Stimulated activated CD4-positive, alpha-beta T cell treated with anti-CD3 and anti-CD28 coated beads, Interleukin-1b, Interleukin-23, amount 100 ng/mL, for 4 hours (primary cell): ENCODE measurements around the gene STIMATE.

ENCODE experiments used
- DNase-seq, 2 donors: peaks; one replicate each; pipeline ENCODE4 v3.0.0-alpha.2; 2020; ENCODE audit warnings: low read depth in 2 of 2

The STIMATE gene

DNA sequence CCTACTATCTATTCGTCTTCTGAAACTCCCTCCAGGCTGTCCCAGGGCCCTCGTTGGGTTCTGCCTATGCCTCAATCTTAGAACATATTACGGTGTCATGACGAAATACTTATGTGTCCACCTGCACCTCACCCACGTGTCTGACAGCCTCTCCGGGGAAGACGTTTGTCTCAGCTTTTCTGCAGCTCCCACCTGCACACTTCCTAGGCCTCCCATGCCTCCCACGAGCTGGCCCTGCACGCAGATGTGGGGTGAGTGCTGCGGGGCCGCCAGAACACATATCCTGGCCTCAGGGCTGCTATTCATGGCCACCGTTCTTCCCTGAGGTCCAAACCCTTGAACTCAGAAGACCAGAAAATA, 55.4 kb downstream of the STIMATE start:
- DNase-seq = no peak

DNA sequence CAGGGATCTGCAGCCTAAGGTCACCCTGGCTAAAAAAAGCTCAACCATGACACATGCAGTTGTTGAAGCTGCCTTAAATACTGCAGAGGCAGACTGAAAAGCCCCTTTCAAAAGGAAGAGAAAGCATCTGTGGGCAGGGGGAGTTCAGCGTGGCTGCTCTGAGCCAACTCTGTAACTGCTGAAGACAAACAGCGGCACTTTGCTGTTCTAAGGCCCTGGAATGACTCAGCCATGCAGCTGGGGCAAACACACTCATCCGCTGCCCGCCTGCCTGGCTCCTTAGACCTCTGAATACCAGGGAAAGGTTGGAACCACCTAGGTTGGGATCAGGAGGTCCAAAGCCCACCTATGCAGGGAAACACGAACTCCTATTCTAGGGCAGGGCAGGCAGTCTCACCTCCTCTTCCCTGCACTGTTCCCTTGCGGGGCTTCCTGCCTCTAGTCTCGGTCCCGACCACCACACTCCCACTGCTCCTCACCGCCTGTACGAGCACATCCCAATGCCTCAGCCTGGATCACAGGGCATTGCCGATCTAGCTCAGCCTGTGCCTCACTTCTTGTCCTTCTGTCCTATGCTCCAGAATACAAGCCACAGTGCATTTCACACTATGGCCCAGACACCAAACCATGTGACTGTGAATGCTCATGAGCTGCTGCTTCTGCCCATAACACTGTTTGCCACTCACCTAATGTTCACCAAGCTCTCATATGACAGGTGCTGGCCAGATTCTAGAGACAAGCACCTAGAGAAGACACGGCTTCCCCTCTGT, 56.0 kb downstream of the STIMATE start:
- no peak for DNase-seq

DNA sequence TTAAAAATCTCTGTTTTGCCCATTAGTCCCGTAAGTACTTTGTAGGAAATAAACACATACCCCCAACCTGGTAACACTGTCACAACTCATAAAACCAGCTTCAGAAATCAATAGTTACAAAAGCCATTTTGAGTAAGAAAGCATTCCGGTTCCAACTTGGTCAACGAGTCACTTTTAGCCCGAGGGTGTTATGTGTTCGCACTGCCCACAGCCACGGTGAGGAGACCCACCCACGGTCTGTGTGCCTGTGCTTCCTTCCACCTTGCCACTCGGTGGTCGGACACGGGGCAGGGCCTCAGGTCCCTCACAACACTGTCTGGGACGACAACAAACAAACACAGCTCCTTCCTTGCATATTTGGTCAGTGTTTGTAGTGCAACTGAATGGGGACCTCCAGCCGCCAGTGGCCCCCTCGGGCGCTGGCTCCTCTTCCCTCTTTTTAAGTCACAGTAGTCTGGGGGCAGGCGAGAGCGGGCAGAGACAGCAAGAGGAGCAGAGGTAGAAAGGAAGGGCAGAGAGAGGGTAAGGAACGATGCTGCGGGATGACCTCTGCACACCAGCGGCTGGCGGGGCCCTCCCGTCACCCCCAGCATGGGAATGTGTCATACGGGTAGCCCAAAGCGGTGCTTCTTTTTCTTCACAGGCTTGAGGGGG, 57.3 kb downstream of the STIMATE start:
- DNase-seq = no peak

DNA sequence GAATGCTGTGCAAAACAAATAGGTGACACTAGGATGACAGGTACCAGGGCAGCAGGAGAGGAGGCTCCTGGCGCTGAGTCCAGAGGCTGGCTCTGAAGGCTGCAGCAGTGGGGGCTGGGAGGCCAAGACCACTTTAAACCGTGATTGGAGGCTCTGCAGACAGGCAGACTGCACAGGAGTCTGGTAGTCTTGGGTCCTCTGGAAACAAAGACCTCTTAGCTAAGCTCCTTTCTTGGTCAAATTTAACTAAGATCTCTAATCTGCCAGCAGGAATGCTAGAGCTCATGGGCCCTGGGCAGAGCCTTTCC, 58.1 kb downstream of the STIMATE start:
- no peak for DNase-seq

DNA sequence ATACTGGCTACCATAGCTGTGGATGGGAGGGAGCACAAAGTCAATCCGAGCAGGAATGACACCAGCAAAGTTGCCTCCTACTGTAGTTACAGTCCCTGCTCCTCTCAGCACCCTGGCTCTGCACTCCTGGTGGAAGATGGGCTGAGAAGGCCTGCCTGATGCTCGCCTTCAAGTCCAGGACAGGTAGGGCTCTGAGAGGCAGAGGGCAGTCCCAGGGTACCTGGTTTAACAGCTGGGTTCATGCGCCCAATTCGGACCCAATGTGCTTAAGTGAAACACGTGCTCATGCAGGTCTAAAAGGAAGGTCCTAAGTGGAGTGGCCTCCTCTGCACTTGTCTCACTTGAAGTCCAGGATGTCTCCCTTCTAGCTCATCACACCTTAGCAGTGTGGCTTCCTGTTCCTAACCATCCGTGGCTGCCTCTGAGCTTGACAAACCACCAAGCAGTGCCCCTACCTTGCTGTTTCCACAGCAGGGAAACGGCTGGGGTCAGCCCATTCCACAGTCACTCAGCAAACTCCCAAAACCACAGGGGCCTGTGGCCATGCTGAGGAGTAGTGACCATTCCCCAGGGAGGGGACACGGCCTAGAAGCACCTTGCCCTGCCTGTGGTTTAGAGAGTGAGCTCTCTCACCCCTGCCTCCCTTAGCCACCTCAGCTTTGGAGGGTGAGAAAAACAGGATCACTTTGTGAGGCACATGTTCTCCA, 58.6 kb downstream of the STIMATE start:
- no peak for DNase-seq

DNA sequence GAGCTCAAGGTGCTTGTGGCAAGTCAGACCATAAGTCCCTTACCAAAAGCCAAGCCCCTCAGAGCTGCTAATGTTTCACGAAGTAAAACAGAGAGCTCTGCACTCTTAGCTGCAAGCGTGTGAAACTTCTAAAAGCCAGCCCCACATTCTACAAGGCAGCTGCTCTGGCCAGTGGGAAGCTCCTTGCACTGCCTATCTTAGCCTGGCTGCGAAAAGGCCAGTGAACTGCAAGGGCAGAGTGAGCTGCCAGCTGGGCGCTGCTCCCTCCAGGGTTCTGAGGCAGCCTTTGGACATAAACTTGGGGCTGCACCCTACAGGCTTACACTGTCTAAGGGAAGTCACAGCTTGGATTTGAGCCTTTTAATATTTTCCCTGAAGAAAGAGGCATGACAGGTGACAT, 60.4 kb downstream of the STIMATE start:
- DNase-seq = no peak

DNA sequence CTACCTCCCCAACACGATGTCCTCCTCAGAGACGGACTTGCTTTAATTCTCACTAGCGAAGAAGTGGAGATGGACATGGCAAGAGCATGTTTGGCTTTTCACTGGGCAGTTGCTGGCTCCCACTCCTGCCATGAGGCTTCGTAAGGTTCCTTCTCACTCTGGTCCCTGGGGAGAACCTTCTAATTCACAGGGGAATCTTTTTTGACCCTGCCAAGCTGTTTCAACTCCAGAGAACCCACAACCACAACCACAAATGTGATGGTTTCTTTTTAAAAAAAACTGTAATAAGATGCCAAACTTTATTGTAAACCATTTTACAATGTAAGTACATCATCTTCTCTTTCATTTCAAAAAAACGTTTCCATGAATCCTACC, 60.9 kb downstream of the STIMATE start:
- DNase-seq = no peak

DNA sequence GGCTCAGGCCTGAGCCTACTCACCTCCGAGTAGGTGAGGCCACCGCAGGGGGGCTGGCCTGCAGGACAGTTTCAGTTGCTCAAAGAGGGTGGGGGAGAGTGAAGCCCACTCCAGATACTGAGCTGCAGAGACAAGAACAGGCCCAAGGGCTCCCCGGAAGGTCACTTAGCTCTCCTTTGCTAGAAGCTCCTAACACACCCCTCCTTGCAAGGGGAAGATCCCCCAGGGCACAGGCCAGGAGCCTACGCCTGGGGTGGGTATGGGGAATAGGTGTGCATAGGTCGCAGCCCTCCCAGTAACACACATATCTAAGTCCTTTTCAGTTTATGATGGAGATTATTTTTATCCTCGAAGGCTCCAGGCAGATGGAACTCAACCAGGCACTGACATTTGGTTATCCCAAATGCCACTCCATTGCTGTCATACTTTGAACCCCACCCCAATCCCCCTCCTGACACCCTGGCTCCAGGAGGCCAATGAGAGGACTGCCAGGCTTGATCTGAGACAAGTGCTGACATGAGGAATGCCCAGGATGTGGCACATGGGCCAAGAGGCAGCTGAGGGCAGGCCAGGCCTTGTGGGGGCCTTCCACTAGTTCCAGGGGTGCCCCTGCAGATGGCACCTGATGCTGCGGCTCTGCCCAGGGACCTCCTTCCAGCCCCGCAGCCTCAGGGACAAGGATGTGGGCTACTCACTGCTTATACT, 61.4 kb downstream of the STIMATE start:
- DNase-seq = no peak

DNA sequence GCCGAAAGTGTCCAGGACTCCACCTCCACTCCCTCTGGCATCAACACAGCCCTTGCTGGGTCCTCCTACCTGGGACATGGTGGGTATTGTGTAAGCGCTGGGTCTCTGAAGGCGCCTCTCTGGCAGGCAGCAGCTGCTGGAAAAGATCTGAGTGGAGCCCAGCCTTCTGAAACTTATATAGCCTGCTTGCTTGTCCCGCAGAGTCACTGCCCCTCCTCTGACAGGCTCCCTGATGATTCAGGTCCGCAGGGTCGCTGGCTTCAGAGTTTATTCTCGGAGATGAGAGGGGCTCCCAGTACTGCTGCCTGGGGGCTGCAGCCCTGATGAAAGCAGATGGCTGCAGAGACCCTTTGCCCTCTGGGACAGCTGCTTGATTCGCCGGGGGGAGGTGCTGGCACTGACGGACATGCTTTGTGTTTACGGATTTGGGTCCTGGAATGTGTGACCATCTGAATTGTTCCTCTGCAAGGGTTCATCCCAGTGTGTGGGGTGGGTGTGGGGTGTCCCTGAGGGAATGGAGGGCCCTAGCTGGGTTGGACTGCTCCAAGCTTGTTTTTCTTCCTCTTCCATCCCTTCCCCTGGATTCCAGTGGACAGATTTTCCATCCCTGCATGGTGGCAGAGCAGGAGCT, 62.4 kb downstream of the STIMATE start, which contains the start of gene MUSTN1:
Gene MUSTN1, minus strand, starts transcription at position 149 of the 631 bp plus-strand sequence. Its CDS starts 71 bp downstream, at position 78.
- DNase-seq = no peak

DNA sequence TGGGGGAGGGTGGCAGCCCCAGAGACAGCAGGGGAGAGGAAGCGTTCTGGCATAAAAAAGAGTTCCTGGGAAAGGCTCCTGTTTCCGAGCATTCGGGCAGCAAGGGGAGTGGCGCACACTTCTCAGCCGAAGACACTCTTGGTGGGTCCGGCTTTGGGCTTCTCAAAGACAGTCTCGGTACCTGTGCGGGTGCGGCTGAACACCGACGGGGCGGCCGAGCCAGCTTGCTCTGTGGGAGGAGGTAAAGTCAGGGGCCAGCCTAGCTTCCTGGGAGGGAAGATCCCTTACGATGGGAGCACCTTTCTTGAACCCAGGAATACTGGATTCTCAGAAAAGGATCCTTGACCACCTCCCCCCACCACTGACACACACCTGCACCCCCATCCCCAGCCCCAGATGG, 64.1 kb downstream of the STIMATE start:
- no peak for DNase-seq

DNA sequence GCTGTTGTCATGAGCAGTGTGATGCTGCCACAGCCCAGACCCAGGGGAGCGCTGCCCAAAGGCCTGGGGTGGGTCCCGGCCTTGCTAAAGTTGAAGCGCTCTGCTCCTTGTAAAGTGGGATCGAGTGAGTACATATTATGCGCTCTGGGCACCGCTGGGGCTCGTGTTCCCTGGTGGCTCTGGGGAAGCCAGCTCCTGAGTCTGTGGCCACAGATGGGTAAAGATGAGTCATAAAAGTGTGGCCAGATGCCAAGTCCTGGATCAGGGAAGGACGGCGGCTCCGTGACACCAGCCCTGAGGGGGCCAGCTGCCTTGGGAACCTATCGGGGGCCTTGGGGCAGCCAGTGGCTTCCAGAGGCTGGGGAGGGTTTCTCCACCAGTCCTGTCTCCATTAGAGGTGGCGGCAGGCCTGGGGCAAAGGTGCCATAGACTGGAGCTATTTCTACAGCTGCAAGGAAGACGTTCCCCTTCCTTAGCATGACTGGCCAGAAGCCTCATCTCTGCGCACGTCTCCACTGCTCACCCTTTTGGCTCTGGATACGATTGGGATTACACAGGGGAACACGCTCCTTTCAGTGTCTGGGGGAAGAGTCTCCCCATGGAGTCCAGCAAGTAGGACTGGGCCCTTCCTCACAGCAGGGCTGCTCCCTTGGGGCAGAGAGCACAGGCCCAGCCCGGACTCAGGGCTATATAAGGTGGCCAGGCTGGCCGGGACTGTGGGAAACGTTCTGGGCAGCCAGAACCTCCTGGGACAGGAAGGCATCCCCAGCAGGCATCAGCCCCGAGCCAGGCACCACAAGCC, 65.6 kb downstream of the STIMATE start:
- DNase-seq = no peak

DNA sequence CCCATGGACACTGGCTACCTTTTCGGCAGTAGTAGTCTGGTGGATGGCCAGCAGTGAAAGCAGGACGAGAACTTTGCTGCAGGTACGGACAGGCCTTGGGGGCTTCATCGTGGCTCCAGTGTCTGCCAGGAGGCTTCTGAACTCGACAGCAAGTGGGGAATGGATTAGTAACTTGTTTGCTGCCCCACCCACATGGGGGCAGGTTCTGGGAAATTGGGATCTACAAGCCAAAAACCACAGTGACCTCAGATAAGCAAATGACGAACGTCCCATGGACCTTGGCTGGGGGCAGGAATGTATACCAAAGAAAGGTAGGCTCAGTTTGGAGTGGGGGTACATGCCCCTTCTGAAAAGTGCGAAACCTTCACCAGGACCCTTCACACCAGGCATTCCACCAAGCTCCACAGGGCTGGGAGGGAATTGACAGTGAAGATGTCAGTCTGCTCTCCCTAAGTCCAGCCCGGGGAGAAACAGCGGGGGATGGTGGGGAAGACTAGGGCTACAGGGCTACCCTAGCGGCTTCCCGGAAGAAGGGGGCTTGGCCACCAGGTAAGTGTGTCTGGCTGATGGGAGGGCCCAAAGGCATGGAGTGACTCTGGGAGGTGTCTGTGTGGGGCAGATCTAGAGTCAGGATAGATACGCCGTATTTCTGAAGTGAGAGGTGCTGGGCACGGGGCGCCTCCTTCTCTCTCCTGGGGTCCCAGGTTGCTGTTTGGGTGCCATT, 66.7 kb downstream of the STIMATE start, which contains the start of gene ITIH4:
Gene ITIH4, minus strand, starts transcription at position 138 of the 724 bp plus-strand sequence. Its CDS starts 30 bp downstream, at position 108.
- DNase-seq = no peak

DNA sequence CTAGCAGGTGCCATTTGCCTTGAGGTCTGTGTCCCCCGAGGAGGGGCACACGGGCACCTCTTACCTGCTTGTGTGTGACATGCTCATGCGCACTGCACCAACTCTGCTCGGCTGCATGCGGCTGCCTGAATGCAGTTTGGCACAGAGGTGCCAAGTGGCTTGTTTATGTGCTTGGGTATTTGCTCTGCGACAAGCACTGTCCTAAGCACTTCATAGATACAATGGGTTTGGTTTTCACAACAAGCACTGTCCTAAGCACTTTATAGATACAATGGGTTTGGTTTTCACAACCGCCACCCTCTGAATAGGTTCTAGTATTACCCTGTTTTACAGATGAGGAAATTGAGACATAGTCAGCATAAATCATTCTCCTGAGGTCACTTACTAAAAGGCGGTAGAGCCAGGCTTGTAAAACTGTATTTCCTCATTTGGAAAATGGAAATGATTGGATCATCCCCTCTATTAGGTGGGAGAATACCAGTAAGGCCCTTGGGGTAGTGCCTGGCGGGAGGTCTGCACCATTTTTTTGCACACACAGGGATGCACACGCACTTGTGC, 67.4 kb downstream of the STIMATE start:
- no peak for DNase-seq

DNA sequence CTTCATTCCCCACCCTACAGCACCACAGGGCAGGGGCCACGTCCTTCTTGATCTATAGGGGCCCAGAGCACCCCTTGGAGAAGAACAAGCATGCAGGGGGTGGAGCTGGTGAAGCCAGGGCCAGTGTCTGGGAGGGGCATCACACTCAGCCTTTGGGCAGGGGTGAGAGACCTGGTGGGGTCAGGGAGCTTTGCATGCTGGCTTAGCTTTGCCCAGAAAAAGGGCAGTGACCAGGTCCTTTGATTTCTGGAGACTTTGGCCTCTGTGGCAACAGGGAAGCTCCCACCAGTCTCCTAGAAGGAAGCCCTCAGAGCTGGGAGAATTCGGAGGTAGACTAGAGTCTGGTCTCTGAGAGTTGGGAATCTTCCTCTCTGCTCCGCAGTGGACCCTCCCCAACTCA, 67.9 kb downstream of the STIMATE start:
- DNase-seq = no peak

DNA sequence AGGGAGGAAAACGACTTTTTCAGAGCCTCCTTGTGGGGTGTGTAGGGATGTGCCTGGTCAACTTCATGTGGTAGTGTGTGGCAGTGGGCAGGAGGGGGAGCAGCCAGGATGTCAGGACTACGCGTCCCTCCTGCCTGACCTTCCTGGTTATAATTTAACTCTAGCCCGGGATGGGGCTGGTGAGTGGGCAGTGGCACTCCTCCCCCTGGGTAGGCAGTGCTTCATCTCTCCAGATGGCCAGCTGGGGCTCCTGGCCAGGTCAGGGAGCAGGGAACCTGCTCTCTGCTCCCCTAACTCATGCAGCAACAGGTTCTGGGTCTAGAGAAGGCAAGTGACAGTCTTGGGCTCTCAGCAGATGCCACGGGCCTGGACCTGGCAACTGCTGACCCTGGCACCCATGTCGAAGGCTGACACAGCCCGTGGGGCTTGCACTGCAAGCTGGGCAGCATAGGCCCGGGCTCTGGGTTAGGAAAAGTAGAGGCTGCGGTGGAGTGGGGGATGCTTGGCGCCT, 69.4 kb downstream of the STIMATE start:
- no peak for DNase-seq

DNA sequence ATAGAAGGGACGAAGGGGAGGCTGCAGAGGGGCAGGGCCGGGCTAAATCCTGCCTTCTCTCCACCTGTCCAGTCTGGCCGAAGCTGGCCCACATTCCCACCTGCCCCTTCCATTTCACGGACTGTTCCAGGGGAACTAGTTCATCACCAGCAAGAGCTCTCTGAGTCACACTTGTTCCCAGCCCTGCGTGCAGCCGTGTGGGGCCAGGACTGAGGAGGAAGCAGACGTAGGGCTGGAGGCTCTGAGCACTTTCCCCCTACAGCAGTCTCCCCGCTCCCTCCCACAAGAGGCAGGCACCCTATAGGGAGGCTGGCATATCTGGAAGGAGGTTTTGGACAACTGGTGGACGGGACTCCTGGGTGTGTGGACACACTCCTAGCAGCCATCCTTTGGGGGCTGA, 69.9 kb downstream of the STIMATE start:
- DNase-seq = no peak

DNA sequence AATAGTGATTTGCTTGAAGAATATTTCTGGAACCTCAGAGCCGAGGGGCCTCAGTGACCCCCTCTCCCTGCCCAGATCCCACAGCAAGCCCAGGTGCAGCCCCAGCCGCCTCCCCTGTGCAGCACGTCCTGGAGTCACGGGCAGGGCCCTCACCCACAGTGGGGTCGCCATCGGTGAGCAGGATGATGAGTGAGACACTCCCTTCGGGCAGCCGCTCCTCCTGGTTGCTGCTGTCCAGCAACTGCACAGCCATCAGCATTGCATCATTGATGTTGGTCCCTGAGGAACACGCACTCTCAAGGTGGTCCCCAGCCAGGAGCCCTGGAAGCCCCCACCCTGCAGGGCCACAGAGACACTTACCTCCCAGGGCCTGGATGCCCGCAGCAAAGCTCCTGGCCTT, 73.3 kb downstream of the STIMATE start:
- DNase-seq = no peak

DNA sequence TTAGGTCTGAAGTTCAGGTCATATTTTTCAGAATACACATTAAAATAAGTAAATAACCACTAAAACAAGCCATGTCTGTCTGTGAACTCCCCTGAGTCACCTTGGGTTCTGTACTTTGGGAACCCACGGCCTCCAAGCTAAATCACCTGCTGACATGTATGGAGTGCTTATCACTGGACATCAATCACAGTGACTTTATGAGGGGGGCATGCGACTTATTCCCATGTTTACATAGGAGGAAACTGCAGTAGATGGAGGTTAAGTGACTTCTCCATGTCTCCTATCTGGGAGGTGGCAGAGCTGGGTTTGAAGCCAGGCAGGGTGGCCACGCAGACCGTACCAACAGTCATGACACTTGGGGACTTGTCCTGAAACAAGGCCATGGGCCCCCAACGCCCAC, 75.0 kb downstream of the STIMATE start:
- no peak for DNase-seq

DNA sequence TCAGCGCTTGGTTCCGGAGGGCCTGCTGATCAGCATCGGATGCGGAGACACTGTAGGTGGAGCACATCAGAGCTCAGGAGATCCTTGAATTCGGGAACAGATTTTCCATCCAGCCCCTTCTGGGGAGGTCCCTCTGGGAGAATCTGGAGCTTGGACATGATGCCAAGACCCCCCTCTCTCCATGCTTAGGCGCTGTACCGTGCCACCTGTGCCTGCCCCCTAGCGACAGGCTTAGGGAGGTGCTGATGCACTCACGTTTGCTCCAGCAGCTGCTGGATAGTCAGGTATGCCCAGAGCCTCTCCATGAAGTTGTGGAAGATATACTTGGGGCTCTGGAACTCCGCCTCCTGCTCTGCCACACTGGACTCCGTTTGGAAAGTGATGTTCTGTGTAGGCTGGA, 76.6 kb downstream of the STIMATE start:
- peak in 1 of 2 donors; percentile 11 for DNase-seq

DNA sequence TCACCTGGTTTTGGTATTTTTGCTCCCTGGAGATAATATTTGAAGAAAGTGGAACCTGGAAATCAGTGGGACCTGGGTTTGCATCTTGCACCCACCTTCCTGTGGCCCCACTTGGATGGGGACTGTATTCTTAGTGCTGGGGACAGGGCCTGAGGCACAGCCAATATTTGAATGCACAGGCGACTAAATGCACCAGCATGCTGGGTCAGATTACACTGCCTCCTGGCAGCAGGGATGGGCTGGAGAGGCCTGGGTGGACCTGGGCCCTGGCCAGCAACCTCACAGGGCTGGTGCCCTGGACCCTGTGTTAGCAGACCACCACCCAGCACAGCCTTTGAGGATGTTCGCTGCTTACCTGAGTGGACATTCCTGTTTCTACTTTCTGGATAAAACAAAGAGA, 77.4 kb downstream of the STIMATE start:
- no peak for DNase-seq
